Pancreas (tissue), 10 donors: Measurements from ENCODE around the gene INSR. TPM values are rescaled to one million over a fixed set of nuclear protein-coding genes. Genes with fewer than 3 reads are reported as not detected.

Source experiments
- ATAC-seq, 4 donors: fragments of 200-7000 bp; cut with Tn5 transposase; one replicate each; pipeline versions ENCODE4 v1.8.0 to v1.9.1; 2020; ENCODE audit warnings: mild to moderate bottlenecking in 4 of 4, moderate library complexity in 4 of 4
- DNase-seq, 6 donors: peaks; one replicate each; pipeline ENCODE4 v3.0.0-alpha.2; 2020
- FAIRE-seq: peaks from 2 replicates; lab custom pipeline; 2012; peaks lifted over from hg19 to GRCh38; lab: Jason Lieb, UNC
- H3K27ac ChIP-seq, 4 donors: fragments of 200-600 bp; sonication (generic); 1 replicate in 3 of 4; 2 replicates in 1 of 4; pipeline versions ENCODE4 v1.5.0 to v1.8.0; 2020
- H3K27me3 ChIP-seq, 4 donors: fragments of 200-600 bp; one replicate each; pipeline ENCODE4 v1.8.0; 2021
- H3K36me3 ChIP-seq, 3 donors: fragments of 200-600 bp; sonication (generic) in 1 of 3; one replicate each; pipeline versions ENCODE4 v1.5.0 to v1.8.0; 2020 to 2021
- H3K4me1 ChIP-seq, 3 donors: fragments of 200-600 bp; one replicate each; pipeline ENCODE4 v1.8.0; 2021
- H3K4me3 ChIP-seq, 4 donors: fragments of 200-600 bp; sonication (generic) in 2 of 4; one replicate each; pipeline versions ENCODE4 v1.5.0 to v1.8.0; 2020 to 2021
- H3K9me3 ChIP-seq, 4 donors: fragments of 200-600 bp; one replicate each; pipeline ENCODE4 v1.8.0; 2021
- CTCF ChIP-seq, 4 donors: fragments of 200-600 bp; sonication (generic) in 3 of 4; IDR thresholded peaks; one replicate each; pipeline versions ENCODE4 v1.5.0 to v1.8.0; 2021; ENCODE audit warnings: antibody characterized with exemption in 4 of 4
- WGBS, 2 donors: extraction: QIAGEN DNeasy Blood & Tissue Kit; methylation state at CpG; one replicate each; pipeline ENCODE4 v1.1.7; 2013; 5-methylcytosine and 5-hydroxymethylcytosine counted together
- intact Hi-C, 3 donors: fragments of 100-400 bp; cut with DNase I; formaldehyde crosslinking; loops; one replicate each; pipeline versions ENCODE4 v1.11.1 to v1.14.2; 2022
- polyA plus RNA-seq, 2 donors: library from polyadenylated mRNA; stranded (reverse); fragments of 200-250 nt; gene quantifications; one replicate each; pipeline ENCODE4 v1.2.3, GENCODE V29; 2013
- total RNA-seq, 6 donors: library from RNA; stranded (reverse); fragmentation: NEBNext Ultra II Directional in 4 of 6; extraction: Animal tissue kit (Norgen Biotek cat#: 25700) in 4 of 6; gene quantifications; one replicate each; pipeline versions ENCODE4 v1.2.1 to v1.2.4, GENCODE V29; 2021 to 2023
- donor health status: healthy with polysubstance abuse.
- donor health status: DM: no; HTN: no; CAD: no; lungs with moderate emphysema.
- donor health status: DM: no; HTN: no; CAD: no.
- donor health status: control.
- donor health status: control.
- donor health status: Bipolar disorder and iron deficiency.
- donor health status: DM: yes; HTN: yes; CAD: no.
- donor health status: DM: no; HTN: no; CAD: no.
- donor health status: DM: no; HTN: no; CAD: no.
- donor health status: DM: yes; HTN: yes; CAD: no.

INSR gene
- total and polyA plus RNA-seq, 8 donors: 45.1 to 205 (median 120) TPM

- no peak for TF ChIP-seq CTCF (IDR thresholded peaks at IDR 0.05)
- intact Hi-C loops: no loop called here
- H3K36me3 ChIP-seq: peaks cover 3 to 71% (median 34%) of the 10 kb centered on the region in 3 donors
- H3K27me3 ChIP-seq: no peaks in the 10 kb centered on the region
- ATAC-seq (no peak), FAIRE-seq (no peak), DNase-seq (no peak)
- H3K27ac ChIP-seq: no peak overlapping the region
- WGBS, 2 donors: 83 to 99% methylated on average over 4 of the region's 4 CpGs
- no peaks in the 10 kb centered on the region for H3K4me1 ChIP-seq
- H3K4me3 ChIP-seq: no peak overlapping the region
- H3K9me3 ChIP-seq: no peaks in the 10 kb centered on the region
Observed at GRCh38 chr19:7161292-7161691, 132.9 kb downstream of the INSR start.

DNA sequence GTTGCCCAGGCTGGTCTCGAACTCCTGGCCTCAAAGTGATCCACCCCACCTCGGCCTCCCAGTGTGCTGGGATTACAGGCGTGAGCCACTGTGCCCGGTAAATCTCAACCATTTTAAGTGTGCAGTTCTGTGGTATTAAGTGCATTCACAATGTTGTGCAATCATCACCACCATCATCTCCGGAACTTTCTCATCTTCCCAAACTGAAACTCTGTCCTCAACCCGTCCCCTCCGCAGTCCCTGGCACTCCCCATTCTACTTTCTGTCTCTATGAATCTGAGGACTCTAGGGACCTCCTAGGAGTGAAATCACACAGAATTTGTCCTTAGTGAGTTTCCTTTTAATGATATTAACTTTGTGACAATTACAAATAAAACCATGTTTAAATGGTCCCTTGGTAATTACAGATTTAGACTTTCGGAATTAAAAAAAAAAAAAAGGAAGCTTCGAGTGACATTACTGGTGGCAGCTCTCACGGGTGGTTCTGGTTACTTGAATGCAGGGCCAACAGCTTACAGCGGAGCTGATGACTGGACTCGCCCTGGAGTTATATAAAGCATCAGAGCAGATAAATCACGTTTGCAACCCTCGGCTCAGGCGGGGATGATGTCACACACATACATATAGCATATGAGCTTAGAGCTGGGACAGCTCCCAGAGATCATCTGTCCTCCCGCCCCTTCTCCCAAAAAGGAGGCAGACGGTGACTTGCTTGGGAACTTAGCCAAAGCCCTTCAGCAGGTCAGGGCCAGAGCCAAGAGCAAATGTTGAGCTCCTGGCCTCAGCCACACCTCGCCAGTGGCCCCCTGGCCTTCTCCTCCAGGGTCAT is 134.9 kb downstream of the INSR start:
- intact Hi-C loops: loop anchor here in 1 of 3 donors (10.0 kb wide), 1 partner anchor 175 kb away; no protein-coding TSS in a partner anchor
- 81 to 82% methylated on average over 18 of the region's 18 CpGs for WGBS, 2 donors
- TF ChIP-seq CTCF (IDR thresholded peaks at IDR 0.05): no peak
- no peaks in the 10 kb centered on the region for H3K4me1 ChIP-seq
- ATAC-seq (peak in 3 of 4 donors; percentile 15 to 61 (median 42)), DNase-seq (no peak), FAIRE-seq (no peak)
- no peak overlapping the region for H3K4me3 ChIP-seq
- H3K9me3 ChIP-seq: no peaks in the 10 kb centered on the region
- peak overlapping the region in 1 of 4 donors; percentile 22 for H3K27ac ChIP-seq
- no peaks in the 10 kb centered on the region for H3K27me3 ChIP-seq
- peaks cover 3 to 62% (median 31%) of the 10 kb centered on the region in 3 donors for H3K36me3 ChIP-seq

DNA sequence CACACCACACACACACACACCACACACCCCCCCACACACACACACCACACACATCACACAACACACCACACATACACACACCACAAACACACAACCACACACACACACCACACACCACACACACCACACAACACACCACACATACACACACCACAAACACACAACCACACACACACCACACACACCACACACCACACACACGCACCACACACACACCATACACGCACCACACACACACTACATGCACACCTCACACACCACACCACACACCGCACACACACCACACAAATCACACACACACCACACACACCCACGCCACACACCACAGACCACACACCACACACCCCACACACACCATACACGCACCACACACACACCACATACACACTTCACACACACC is 141.2 kb downstream of the INSR start:
- Histone ChIP-seq H3K9me3 (no peaks in the 10 kb centered on the region), H3K27me3 (no peaks in the 10 kb centered on the region), H3K4me3 (no peak overlapping the region), H3K27ac (no peak overlapping the region), H3K4me1 (no peaks in the 10 kb centered on the region), H3K36me3 (peaks cover 0 to 39% (median 3%) of the 10 kb centered on the region in 3 donors)
- intact Hi-C loops: loop anchor here in 1 of 3 donors (10.0 kb wide), 1 partner anchor 182 kb away; no protein-coding TSS in a partner anchor
- ATAC-seq: peak in 2 of 4 donors; percentile 10 to 20
- DNase-seq: no peak
- no peak for FAIRE-seq
- TF ChIP-seq CTCF (IDR thresholded peaks at IDR 0.05): no peak
- 80% methylated on average over 5 of the region's 5 CpGs for WGBS, 2 donors

GRCh38 chr19:7152568-7152967 is 141.6 kb downstream of the INSR start:
- WGBS, 2 donors: 64 to 71% methylated on average over 13 of the region's 13 CpGs
- peaks cover 0 to 34% (median 3%) of the 10 kb centered on the region in 3 donors for H3K36me3 ChIP-seq
- ATAC-seq (peak in 1 of 4 donors; percentile 23), DNase-seq (no peak), FAIRE-seq (no peak)
- TF ChIP-seq CTCF (IDR thresholded peaks at IDR 0.05): no peak
- H3K27ac ChIP-seq: no peak overlapping the region
- no peak overlapping the region for H3K4me3 ChIP-seq
- H3K4me1 ChIP-seq: no peaks in the 10 kb centered on the region
- no peaks in the 10 kb centered on the region for H3K9me3 ChIP-seq
- no peaks in the 10 kb centered on the region for H3K27me3 ChIP-seq
- intact Hi-C loops: loop anchor here in 1 of 3 donors (10.0 kb wide), 1 partner anchor 182 kb away; no protein-coding TSS in a partner anchor
